Smooth muscle cell (in vitro differentiated cells): ENCODE results near the gene PDLIM5. TPM values are rescaled to one million over a fixed set of nuclear protein-coding genes. Genes with fewer than 3 reads are reported as not detected.
A peak's percentile ranks its signal among the peaks of the same experiment; 100 is the strongest.

Experiments used
- DNase-seq: peaks from one replicate; lab custom pipeline; 2025; ENCODE audit not compliant: unreplicated experiment; lab: John Stamatoyannopoulos, UW
- H2AFZ ChIP-seq: fragments of 200-600 bp; sonication (generic); 2 replicates; pipeline ENCODE4 v1.6.0; 2016; ENCODE audit warnings: antibody characterized with exemption, low read depth, mild to moderate bottlenecking
- H3F3A ChIP-seq: fragments of 200-600 bp; sonication (generic); 2 replicates; pipeline ENCODE4 v1.6.0; 2017; ENCODE audit warnings: antibody characterized with exemption, low read depth
- H3K27ac ChIP-seq: fragments of 200-600 bp; sonication (generic); 2 replicates; pipeline ENCODE4 v1.5.1; 2016; ENCODE audit warnings: low read depth, mild to moderate bottlenecking
- H3K27me3 ChIP-seq: fragments of 200-600 bp; sonication (generic); 2 replicates; pipeline ENCODE4 v1.6.1; 2016; ENCODE audit warnings: low read depth, mild to moderate bottlenecking
- H3K36me3 ChIP-seq: fragments of 200-600 bp; sonication (generic); 2 replicates; pipeline ENCODE4 v1.5.1; 2016; ENCODE audit warnings: low read depth
- H3K4me1 ChIP-seq: fragments of 200-600 bp; sonication (generic); 2 replicates; pipeline ENCODE4 v1.5.1; 2016; ENCODE audit warnings: low read depth
- H3K4me2 ChIP-seq: fragments of 200-600 bp; sonication (generic); 2 replicates; pipeline ENCODE4 v1.6.0; 2016; ENCODE audit warnings: mild to moderate bottlenecking
- H3K4me3 ChIP-seq: fragments of 200-600 bp; sonication (generic); 2 replicates; pipeline ENCODE4 v1.5.1; 2016; ENCODE audit warnings: mild to moderate bottlenecking
- H3K79me2 ChIP-seq: fragments of 200-600 bp; sonication (generic); 2 replicates; pipeline ENCODE4 v1.6.0; 2016; ENCODE audit warnings: low read depth, mild to moderate bottlenecking
- H3K9ac ChIP-seq: fragments of 200-600 bp; sonication (generic); 2 replicates; pipeline ENCODE4 v1.6.0; 2016; ENCODE audit warnings: low read depth
- H3K9me3 ChIP-seq: fragments of 200-600 bp; sonication (generic); replicated peaks from 2 replicates; pipeline ENCODE4 v1.5.1; 2016; ENCODE audit warnings: low read depth
- H4K20me1 ChIP-seq: fragments of 200-600 bp; sonication (generic); 2 replicates; pipeline ENCODE4 v1.6.0; 2016; ENCODE audit warnings: low read depth
- WGBS: methylation state at CpG from one replicate; pipeline ENCODE4 v1.1.7; 2016; ENCODE audit warnings: low lambda C conversion rate; 5-methylcytosine and 5-hydroxymethylcytosine counted together
- polyA plus RNA-seq: library from polyadenylated mRNA; unstranded; fragments of >200 nt; fragmentation: Nextera tagmentation; extraction: Ambion mirVana; gene quantifications from 2 replicates; pipeline ENCODE4 v1.2.1, GENCODE V29; 2016
- total RNA-seq: library from RNA; depleted of rRNA; stranded (reverse); fragments of >200 nt; gene quantifications from 2 replicates; pipeline ENCODE4 v1.2.3, GENCODE V29; 2014
- TF ChIP-seq, protein P1 (sequence below): fragments of 200-600 bp; sonication (generic); IDR thresholded peaks from 2 replicates; pipeline ENCODE4 v1.5.1; 2017; ENCODE audit warnings: borderline replicate concordance, mild to moderate bottlenecking, antibody characterized with exemption; ENCODE audit not compliant: insufficient read depth, poor library complexity, severe bottlenecking

Gene PDLIM5
- total and polyA plus RNA-seq, 2 experiments from 2014 or later = 129 to 150 TPM

DNA sequence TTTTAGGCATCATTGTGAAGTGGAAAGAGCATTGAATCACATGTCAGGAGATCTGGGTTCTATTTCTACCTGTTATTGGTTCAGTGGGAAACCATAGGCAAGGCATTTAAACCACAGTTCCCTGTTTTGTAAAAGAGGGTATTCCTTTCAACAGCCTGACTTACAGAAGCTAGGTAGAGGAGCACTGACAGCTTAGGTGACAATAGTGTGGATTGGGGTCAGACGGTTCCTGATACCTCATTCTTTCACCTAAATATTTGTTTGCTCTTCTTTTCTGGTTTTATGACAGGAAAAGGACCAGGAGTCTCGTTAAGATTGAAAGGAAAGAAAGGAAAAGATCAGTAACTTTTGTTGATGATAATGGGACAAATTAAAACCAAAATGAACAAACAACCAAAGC, 15.9 kb upstream of the PDLIM5 start:
- H3K27ac ChIP-seq = no peak overlapping the region
- no peak overlapping the region for H3K4me3 ChIP-seq
- no peak overlapping the region for H2AFZ ChIP-seq
- H3K4me1 ChIP-seq = no peaks in the 10 kb centered on the region
- H3K9ac ChIP-seq = no peak overlapping the region
- H3K27me3 ChIP-seq = no peaks in the 10 kb centered on the region
- H3K9me3 ChIP-seq = no peaks in the 10 kb centered on the region
- 47% methylated on average over 2 of the region's 2 CpGs for WGBS
- TF ChIP-seq, protein P1, sequence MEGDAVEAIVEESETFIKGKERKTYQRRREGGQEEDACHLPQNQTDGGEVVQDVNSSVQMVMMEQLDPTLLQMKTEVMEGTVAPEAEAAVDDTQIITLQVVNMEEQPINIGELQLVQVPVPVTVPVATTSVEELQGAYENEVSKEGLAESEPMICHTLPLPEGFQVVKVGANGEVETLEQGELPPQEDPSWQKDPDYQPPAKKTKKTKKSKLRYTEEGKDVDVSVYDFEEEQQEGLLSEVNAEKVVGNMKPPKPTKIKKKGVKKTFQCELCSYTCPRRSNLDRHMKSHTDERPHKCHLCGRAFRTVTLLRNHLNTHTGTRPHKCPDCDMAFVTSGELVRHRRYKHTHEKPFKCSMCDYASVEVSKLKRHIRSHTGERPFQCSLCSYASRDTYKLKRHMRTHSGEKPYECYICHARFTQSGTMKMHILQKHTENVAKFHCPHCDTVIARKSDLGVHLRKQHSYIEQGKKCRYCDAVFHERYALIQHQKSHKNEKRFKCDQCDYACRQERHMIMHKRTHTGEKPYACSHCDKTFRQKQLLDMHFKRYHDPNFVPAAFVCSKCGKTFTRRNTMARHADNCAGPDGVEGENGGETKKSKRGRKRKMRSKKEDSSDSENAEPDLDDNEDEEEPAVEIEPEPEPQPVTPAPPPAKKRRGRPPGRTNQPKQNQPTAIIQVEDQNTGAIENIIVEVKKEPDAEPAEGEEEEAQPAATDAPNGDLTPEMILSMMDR = no peak
- H3K36me3 ChIP-seq = no peaks in the 10 kb centered on the region
- H3K4me2 ChIP-seq = no peak overlapping the region
- H3F3A ChIP-seq = no peaks in the 10 kb centered on the region
- H4K20me1 ChIP-seq = no peaks in the 10 kb centered on the region
- H3K79me2 ChIP-seq = no peaks in the 10 kb centered on the region
- DNase-seq = no peak

DNA sequence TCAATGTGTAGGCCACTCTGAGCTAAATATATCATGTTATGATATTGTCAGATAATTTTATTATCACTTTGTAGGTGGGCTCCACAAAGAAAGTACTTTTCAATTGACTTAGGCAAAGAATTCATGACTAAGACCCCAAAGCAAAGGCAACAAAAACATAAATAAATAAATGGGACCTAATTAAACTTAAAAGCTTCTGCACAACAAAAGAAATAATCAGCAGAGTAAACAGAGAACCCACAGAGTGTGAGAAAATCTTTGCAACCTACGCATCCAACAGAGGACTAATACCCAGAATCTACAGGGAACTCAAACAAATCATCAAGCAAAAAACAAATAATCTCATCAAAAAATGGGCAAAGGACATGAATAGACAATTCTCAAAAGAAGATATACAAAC, 15.2 kb upstream of the PDLIM5 start:
- no peak overlapping the region for H3K4me3 ChIP-seq
- no peak overlapping the region for H3K27ac ChIP-seq
- TF ChIP-seq, protein P1 = no peak
- H3K36me3 ChIP-seq = no peaks in the 10 kb centered on the region
- no peaks in the 10 kb centered on the region for H3K4me1 ChIP-seq
- no peak overlapping the region for H3K9ac ChIP-seq
- no peaks in the 10 kb centered on the region for H3F3A ChIP-seq
- 91% methylated on average over 1 of the region's 1 CpG for WGBS
- no peaks in the 10 kb centered on the region for H4K20me1 ChIP-seq
- H3K9me3 ChIP-seq = no peaks in the 10 kb centered on the region
- H3K79me2 ChIP-seq = no peaks in the 10 kb centered on the region
- H3K4me2 ChIP-seq = no peak overlapping the region
- no peaks in the 10 kb centered on the region for H3K27me3 ChIP-seq
- no peak for DNase-seq
- no peak overlapping the region for H2AFZ ChIP-seq

DNA sequence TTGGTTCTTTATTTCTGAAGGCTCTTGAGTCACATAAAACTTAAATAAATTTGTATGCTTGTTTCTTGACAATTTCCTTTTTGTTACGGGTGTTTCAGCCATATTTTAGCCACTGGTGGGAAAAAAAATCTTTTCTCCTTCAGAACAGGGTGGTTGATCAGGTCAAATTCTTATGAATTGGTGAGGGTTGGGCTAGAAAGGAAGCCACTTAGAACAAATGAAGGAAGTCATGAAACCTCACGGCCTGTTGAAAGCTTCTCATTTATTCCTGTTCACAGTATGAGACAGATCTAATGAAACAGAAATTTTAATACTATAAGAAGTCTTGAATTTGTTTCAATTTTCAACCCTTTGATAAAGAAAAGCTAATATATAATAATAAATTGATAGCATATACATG, 12.1 kb upstream of the PDLIM5 start:
- no peak for DNase-seq
- WGBS = 90% methylated on average over 2 of the region's 2 CpGs
- no peak overlapping the region for H2AFZ ChIP-seq
- no peaks in the 10 kb centered on the region for H3K36me3 ChIP-seq
- H3K4me1 ChIP-seq = no peaks in the 10 kb centered on the region
- H3K9me3 ChIP-seq = no peaks in the 10 kb centered on the region
- H3K27ac ChIP-seq = no peak overlapping the region
- no peaks in the 10 kb centered on the region for H4K20me1 ChIP-seq
- TF ChIP-seq, protein P1 = no peak
- H3K27me3 ChIP-seq = no peaks in the 10 kb centered on the region
- no peak overlapping the region for H3K9ac ChIP-seq
- H3F3A ChIP-seq = no peaks in the 10 kb centered on the region
- H3K4me3 ChIP-seq = no peak overlapping the region
- H3K79me2 ChIP-seq = no peaks in the 10 kb centered on the region
- no peak overlapping the region for H3K4me2 ChIP-seq

DNA sequence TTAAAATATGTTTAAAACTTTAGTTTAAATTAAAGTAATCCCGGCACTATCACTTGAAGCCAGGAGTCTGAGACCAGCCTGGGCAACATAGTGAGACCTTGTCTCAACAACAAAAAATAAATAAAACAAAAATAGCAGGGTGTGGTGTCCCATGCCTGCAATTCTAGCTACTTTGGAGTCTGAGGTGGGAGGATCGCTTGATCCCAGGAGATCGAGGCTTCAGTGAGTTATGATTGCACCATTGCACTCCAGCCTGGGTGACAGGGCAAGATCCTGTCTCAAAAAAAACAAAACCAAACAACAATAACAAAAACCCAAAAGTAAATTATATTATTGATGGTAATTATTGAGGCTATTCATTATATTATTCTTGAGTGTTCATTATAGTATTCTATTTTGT, 9.9 kb upstream of the PDLIM5 start:
- H3K79me2 ChIP-seq = no peaks in the 10 kb centered on the region
- H3F3A ChIP-seq = no peaks in the 10 kb centered on the region
- H3K27ac ChIP-seq = no peak overlapping the region
- no peak for DNase-seq
- no peaks in the 10 kb centered on the region for H3K36me3 ChIP-seq
- no peak overlapping the region for H3K4me2 ChIP-seq
- no peaks in the 10 kb centered on the region for H4K20me1 ChIP-seq
- no peaks in the 10 kb centered on the region for H3K9me3 ChIP-seq
- H3K4me1 ChIP-seq = no peaks in the 10 kb centered on the region
- WGBS = 92% methylated on average over 3 of the region's 3 CpGs
- H3K4me3 ChIP-seq = no peak overlapping the region
- peak overlapping the region; percentile 44 for H2AFZ ChIP-seq
- TF ChIP-seq, protein P1 = no peak
- H3K27me3 ChIP-seq = no peaks in the 10 kb centered on the region
- H3K9ac ChIP-seq = no peak overlapping the region
